HEK293 (cell line): ENCODE results near the gene RPL4.

Source experiments
- CTCF ChIP-seq: fragments of 450-650 bp; formaldehyde crosslinking; IDR thresholded peaks from 2 replicates; pipeline ENCODE4 v1.5.1; 2016; ENCODE audit warnings: missing biosample characterization, missing genetic modification characterization
- KLF9 ChIP-seq: fragments of 450-650 bp; formaldehyde crosslinking; IDR thresholded peaks from 2 replicates; pipeline ENCODE4 v1.5.1; 2016; ENCODE audit warnings: missing biosample characterization, missing genetic modification characterization, low read depth
- PBX3 ChIP-seq: sonication (generic); formaldehyde crosslinking; IDR thresholded peaks from 2 replicates; pipeline ENCODE4 v1.8.1; 2022; ENCODE audit warnings: mild to moderate bottlenecking, moderate library complexity, missing genetic modification reagents
- ZNF23 ChIP-seq: fragments of 450-650 bp; formaldehyde crosslinking; IDR thresholded peaks from 2 replicates; pipeline ENCODE4 v1.5.1; 2016; ENCODE audit warnings: missing biosample characterization, missing genetic modification characterization, borderline replicate concordance
- ZNF362 ChIP-seq: fragments of 450-650 bp; formaldehyde crosslinking; IDR thresholded peaks from 2 replicates; pipeline ENCODE4 v1.5.1; 2016; ENCODE audit warnings: missing biosample characterization, missing genetic modification characterization
- ZNF488 ChIP-seq: fragments of 450-650 bp; formaldehyde crosslinking; IDR thresholded peaks from 2 replicates; pipeline ENCODE4 v1.5.1; 2016; ENCODE audit warnings: missing biosample characterization, missing genetic modification characterization
- ZNF76 ChIP-seq: fragments of 450-650 bp; formaldehyde crosslinking; IDR thresholded peaks from 2 replicates; pipeline ENCODE4; 2016; ENCODE audit warnings: low read depth, missing biosample characterization, missing genetic modification characterization, borderline replicate concordance
- ZSCAN23 ChIP-seq: fragments of 450-650 bp; formaldehyde crosslinking; IDR thresholded peaks from 2 replicates; pipeline ENCODE4 v1.5.1; 2016; ENCODE audit warnings: missing biosample characterization, missing genetic modification characterization
- TF ChIP-seq, protein P1 (sequence below): fragments of 450-650 bp; formaldehyde crosslinking; IDR thresholded peaks from 2 replicates; pipeline ENCODE4 v1.5.1; 2016; ENCODE audit warnings: missing biosample characterization, missing genetic modification characterization

DNA sequence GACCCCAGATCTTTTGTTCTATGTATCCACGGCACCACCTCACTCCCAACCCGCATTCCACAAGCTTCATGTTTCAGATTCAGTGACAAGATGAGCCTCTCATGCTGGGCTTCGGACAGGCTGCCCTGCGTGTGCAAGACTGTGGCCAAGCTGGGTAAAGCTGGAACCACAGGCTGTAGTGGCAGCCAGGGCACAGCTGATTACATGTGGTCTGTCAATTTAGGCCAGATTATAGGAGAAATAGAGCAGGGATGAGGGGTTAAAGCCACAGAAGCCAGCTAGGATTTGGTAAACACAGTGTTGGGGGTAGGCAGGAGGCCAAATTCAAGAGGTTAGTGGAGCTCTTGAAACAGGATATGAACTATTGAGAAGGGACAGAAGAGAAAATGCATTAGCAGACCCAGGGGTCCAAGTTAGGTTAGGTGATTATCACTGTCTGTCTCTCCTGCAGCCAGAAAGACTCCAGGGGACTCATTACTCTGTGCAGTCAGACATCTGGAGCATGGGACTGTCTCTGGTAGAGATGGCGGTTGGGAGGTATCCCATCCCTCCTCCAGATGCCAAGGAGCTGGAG, 20.0 kb downstream of the RPL4 start:
- TF ChIP-seq ZSCAN23 (no peak), ZNF362 (tag by site-specific recombination) (no peak), KLF9 (tag by site-specific recombination) (no peak), CTCF (no peak), PBX3 (CRISPR knock-in tag) (no peak), ZNF488 (tag by site-specific recombination) (no peak), ZNF76 (tag by site-specific recombination) (no peak), ZNF23 (tag by site-specific recombination) (no peak)
- TF ChIP-seq, protein P1, sequence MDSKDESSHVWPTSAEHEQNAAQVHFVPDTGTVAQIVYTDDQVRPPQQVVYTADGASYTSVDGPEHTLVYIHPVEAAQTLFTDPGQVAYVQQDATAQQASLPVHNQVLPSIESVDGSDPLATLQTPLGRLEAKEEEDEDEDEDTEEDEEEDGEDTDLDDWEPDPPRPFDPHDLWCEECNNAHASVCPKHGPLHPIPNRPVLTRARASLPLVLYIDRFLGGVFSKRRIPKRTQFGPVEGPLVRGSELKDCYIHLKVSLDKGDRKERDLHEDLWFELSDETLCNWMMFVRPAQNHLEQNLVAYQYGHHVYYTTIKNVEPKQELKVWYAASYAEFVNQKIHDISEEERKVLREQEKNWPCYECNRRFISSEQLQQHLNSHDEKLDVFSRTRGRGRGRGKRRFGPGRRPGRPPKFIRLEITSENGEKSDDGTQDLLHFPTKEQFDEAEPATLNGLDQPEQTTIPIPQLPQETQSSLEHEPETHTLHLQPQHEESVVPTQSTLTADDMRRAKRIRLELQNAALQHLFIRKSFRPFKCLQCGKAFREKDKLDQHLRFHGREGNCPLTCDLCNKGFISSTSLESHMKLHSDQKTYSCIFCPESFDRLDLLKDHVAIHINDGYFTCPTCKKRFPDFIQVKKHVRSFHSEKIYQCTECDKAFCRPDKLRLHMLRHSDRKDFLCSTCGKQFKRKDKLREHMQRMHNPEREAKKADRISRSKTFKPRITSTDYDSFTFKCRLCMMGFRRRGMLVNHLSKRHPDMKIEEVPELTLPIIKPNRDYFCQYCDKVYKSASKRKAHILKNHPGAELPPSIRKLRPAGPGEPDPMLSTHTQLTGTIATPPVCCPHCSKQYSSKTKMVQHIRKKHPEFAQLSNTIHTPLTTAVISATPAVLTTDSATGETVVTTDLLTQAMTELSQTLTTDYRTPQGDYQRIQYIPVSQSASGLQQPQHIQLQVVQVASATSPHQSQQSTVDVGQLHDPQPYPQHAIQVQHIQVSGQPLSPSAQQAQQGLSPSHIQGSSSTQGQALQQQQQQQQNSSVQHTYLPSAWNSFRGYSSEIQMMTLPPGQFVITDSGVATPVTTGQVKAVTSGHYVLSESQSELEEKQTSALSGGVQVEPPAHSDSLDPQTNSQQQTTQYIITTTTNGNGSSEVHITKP (tag by site-specific recombination), result no peak
